SKM-1 treated with dmso at 0.1 percent for 144 hours (cell line): ENCODE data around the gene HOXD13.

Source experiments
- DNase-seq: peaks from one replicate; lab custom pipeline; 2025; ENCODE audit not compliant: unreplicated experiment; lab: John Stamatoyannopoulos, UW

HOXD13 gene

DNA sequence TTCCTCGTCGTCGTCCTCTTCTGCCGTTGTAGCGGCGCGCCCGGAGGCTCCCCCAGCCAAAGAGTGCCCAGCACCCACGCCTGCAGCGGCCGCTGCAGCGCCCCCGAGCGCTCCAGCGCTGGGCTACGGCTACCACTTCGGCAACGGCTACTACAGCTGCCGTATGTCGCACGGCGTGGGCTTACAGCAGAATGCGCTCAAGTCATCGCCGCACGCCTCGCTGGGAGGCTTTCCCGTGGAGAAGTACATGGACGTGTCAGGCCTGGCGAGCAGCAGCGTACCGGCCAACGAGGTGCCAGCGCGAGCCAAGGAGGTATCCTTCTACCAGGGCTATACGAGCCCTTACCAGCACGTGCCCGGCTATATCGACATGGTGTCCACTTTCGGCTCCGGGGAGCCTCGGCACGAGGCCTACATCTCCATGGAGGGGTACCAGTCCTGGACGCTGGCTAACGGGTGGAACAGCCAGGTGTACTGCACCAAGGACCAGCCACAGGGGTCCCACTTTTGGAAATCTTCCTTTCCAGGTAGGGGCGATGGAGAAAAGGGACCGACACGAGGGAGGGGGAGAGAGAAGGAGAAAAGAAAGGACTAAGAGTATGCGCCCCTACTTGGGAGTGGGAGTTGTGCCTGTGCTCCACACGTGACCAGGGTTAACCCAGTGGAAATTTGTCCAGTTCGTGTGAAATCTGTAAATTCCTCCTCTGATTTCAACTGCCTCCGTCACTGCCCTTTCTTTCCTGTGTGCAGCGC, 800 bp downstream of the HOXD13 start:
- DNase-seq = no peak

GRCh38 chr2:176093898-176094249, 1.4 kb downstream of the HOXD13 start:
- no peak for DNase-seq

DNA sequence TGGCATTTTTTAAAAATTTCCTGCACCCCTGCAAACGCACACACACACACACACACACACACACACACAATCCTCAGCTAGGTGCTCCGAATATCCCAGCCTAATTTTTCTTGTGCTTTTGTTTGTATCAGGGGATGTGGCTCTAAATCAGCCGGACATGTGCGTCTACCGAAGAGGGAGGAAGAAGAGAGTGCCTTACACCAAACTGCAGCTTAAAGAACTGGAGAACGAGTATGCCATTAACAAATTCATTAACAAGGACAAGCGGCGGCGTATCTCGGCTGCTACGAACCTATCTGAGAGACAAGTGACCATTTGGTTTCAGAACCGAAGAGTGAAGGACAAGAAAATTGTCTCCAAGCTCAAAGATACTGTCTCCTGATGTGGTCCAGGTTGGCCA, 1.8 kb downstream of the HOXD13 start:
- no peak for DNase-seq

- no peak for DNase-seq
Observed at GRCh38 chr2:176095421-176095820, 2.9 kb downstream of the HOXD13 start.

GRCh38 chr2:176096243-176096985, 3.9 kb downstream of the HOXD13 start:
- no peak for DNase-seq

- DNase-seq = peak; percentile 31
Observed at GRCh38 chr2:176096986-176097819, 4.7 kb downstream of the HOXD13 start.

- DNase-seq = no peak
Observed at GRCh38 chr2:176097820-176098365, 5.4 kb downstream of the HOXD13 start.

DNA sequence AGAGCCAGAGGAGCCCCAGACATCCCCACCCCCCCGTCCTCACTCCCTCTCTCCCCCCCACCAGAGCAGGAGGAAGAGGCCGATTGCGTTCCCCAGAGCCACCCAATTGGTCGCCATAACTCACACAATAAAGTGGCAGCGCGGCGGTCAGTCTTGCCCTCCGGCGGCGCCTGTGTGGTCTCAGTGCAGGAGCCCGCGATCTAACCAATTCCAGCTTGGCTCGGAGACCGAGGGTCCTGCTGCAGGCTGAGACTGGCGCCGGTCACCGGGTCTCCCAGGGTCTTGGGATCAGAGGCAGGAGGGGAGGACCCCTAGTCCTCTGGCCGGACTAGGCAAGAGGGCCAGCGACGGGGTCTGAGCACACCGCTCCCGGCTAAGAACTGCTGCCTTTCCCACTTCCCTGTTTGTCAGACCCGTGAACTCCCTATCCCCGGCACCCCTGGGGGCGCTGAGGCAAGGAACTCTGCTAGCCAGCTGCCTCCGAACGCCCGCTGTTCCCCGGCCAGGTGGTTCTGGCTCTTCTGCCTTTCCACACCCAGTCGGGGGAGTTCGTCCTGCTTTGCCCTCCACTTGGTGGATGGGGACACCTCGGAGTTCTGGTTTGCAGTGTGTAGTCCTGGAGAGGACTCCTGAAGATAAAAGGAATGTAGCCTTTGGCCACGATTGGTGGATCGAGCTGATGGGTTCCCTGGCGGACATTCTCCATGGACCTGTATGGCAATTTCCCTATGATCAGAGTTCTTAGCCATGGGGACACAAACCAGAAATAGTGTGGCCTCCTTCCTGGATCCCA, 6.0 kb downstream of the HOXD13 start:
- no peak for DNase-seq

GRCh38 chr2:176099159-176099727, 6.7 kb downstream of the HOXD13 start:
- DNase-seq = no peak

- no peak for DNase-seq
Observed at GRCh38 chr2:176099728-176100546, 7.4 kb downstream of the HOXD13 start, which contains the start of gene HOXD12. Gene HOXD12 (plus strand): TSS chr2:176099795. CDS start chr2:176099802, 7 bp downstream.

DNA sequence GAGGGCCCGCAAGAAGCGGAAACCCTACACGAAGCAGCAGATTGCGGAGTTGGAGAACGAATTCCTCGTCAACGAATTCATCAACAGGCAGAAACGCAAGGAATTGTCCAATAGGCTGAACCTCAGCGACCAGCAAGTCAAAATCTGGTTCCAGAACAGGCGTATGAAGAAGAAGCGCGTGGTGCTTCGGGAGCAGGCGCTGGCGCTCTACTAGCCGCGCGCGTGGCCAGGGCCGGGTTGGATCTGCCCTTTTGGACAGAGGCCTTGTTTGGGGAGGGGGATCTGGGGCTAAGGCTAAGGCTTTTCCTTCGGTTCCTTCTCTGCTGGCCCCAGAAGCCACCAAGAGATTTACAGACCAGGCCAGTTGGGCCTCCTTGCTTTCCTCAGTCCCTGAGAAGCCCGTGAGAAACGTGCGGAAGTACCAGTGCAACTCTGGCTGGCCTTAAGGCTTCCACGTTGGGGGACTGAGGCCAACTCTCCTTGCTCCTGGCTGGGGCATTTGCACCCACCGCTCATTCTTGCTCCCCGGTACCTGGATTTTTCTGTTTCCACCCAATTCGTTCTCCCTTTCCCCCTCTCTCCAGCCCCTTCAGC, 8.1 kb downstream of the HOXD13 start:
- DNase-seq = no peak

- no peak for DNase-seq
Observed at GRCh38 chr2:176101216-176101830, 8.8 kb downstream of the HOXD13 start.

DNA sequence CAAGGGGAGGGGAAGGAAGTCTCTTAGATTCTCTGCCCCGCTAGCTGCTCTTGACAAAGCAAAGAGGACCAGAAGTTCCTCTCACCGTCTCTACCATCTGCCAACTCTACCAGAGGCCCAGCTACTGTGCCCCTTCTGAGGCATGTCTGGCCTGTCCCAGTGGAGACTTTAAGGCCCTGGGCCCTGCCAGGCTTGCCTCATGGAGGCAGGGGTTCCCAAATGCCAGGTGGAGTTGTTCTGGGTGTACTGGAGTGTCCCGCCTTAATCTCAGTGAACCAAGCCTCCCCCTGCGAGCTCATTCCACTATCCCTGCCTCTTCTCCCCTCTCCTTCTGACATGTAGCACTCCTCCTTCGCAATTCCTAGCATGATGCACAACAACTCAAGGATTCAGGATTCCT, 9.3 kb downstream of the HOXD13 start:
- DNase-seq = no peak

DNA sequence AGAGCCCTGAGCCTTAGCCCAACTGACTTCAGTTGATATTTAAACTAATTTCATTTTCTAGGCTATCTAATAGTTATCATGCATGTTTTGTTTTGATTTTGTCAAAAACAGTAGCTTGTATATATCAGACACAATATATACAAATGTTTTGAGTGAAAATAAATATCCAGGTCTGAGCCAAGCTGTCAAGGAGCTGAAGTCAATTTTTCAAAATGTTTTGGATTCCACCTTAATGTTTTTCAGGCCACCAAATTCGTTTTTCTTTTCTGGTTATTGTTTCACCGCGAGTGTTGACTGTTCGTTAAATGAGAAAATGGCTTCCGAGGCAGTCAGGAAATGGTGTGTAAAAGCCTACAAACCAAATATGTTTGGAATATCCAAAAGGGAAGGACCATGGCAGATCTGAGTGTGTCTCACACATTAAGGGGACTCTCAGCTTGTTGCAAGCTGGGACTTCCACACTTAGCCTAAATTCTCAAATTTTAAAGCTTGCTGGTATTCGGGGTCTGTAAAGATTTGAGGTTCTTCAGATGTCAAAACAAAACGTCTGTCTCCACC, 9.9 kb downstream of the HOXD13 start:
- no peak for DNase-seq

GRCh38 chr2:176103194-176103593, 10.7 kb downstream of the HOXD13 start:
- no peak for DNase-seq

DNA sequence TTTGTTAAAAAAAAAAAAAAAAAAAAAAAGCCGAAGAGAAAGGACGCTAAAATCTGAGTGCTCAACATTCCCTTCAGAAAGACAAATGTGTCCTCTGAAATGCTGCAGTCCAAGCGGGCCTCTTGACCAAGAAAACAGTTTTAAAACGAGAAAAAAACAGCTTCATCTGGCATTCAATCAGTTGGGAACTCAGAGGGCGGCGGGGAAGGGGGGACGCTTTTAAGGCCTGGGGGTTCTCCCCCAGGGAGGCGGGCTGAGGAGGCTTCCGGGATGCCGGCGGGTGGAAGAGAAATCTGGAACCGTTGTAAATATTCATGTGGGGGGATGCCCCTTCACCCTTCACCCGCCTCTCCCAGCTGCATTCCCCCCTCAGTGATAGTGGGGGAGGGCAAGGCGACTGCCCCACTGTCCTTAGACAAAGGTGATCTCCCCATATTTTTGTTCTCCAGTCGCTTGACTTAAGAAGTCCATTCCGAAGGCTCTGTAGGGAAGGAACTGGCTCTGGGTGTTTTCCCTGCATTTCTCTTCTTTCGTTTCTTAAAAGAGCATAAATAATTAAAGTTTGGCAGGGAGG, 11.3 kb downstream of the HOXD13 start:
- no peak for DNase-seq

DNA sequence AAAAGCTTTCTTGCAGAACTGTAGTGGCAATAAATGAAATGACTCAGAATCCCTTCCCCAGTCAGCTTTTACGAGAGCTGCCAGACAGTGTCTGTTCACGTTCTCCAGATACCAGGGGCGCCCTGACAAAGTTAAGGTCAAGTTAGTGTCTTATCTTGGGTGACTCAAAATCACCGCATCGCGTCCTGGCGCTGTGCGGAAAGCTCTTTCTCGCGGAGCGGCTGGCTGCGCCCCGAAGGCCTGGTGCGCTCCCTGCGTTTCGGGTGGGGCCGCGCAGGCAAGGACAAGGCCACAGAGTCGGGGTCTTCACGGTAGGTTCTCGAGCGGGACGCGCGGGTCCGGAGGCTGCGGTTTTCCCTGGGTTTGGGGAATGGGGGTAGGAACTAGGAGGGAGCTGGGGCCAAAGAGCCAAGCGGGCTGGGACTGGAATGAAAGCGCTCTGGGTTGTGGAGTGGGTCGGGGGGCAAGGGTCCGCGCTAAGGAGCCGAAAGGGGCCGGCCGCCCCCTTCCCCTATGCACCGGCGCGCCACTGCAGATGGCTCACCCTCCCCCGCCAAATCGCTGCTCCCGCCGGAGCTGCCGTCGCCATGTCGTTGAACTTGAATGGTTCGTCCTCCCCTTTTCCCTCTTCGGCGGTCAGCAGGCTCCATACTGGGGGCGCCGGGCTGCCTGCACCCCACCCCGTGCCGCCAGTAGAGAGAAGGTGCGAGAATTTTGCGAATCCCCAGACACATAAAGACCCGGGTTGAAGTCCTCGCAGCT, 12.0 kb downstream of the HOXD13 start:
- no peak for DNase-seq
